GM06990 (cell line): ENCODE data around the gene RNU1-1.

Experiments used
- DNase-seq: peaks from one replicate; pipeline ENCODE4 v3.0.0-alpha.2; 2011; ENCODE audit not compliant: insufficient read length; ENCODE audit errors: extremely low read depth
- H3K27me3 ChIP-seq: replicated peaks from 2 replicates; pipeline ENCODE4 v1.6.0; 2011; ENCODE audit warnings: low read length; ENCODE audit not compliant: control insufficient read depth, insufficient read depth
- H3K36me3 ChIP-seq: 2 replicates; pipeline ENCODE4 v1.5.1; 2011; ENCODE audit warnings: low read length; ENCODE audit not compliant: control insufficient read depth, insufficient read depth
- H3K4me3 ChIP-seq: replicated peaks from 2 replicates; pipeline ENCODE4 v1.5.1; 2011; ENCODE audit warnings: low read depth, mild to moderate bottlenecking, control low read depth, low read length
- CTCF ChIP-seq: IDR thresholded peaks from 2 replicates; pipeline ENCODE4 v1.5.1; 2011; ENCODE audit warnings: low read length, control low read depth, mild to moderate bottlenecking, inconsistent platforms; ENCODE audit not compliant: insufficient read depth, poor library complexity, severe bottlenecking

RNU1-1 gene

GRCh38 chr1:16474166-16474800 is 39.8 kb downstream of the RNU1-1 start:
- TF ChIP-seq CTCF = no peak
- Histone ChIP-seq H3K36me3 (peaks cover 3% of the 10 kb centered on the region; the same call in 1 of the 2 replicates), H3K4me3 (no peak overlapping the region), H3K27me3 (no peaks in the 10 kb centered on the region)
- DNase-seq = no peak

- H3K36me3 ChIP-seq = peaks cover 6% of the 10 kb centered on the region
- no peak for DNase-seq
- no peaks in the 10 kb centered on the region for H3K27me3 ChIP-seq
- TF ChIP-seq CTCF = no peak
- no peak overlapping the region for H3K4me3 ChIP-seq
These were observed 45.5 kb downstream of the RNU1-1 start for GRCh38 chr1:16468558-16468957.

GRCh38 chr1:16464917-16465625 is 49.0 kb downstream of the RNU1-1 start:
- H3K4me3 ChIP-seq = no peak overlapping the region
- DNase-seq = no peak
- peaks cover 17% of the 10 kb centered on the region for H3K36me3 ChIP-seq
- H3K27me3 ChIP-seq = no peaks in the 10 kb centered on the region
- no peak for TF ChIP-seq CTCF
